Measurements from ENCODE around the gene ENDOV. TPM values are rescaled to one million over a fixed set of nuclear protein-coding genes. Genes with fewer than 3 reads are reported as not detected.

The ENDOV gene
- total and polyA plus RNA-seq, 2 donors (not counting 3 experiments of a cell fraction or from before 2014, with no cell fraction given) = 20.4 to 25.9 TPM

- H3K9me3 ChIP-seq (replicated peaks; ENCODE audit: control insufficient read depth, insufficient read depth, low read length) = no peaks in the 10 kb centered on the region
- no peak overlapping the region for H3K4me3 ChIP-seq (replicated peaks in 1 of 3; ENCODE audit: insufficient read depth in 1 of 3, low read depth in 1 of 3, low read length in 3 of 3)
- no peaks in the 10 kb centered on the region for H4K20me1 ChIP-seq (replicated peaks; ENCODE audit: control insufficient read depth, extremely low read depth, insufficient read depth, low read length)
- no peaks in the 10 kb centered on the region for H3K36me3 ChIP-seq (ENCODE audit: control insufficient read depth in 2 of 2, extremely low read depth in 1 of 2, insufficient read depth in 2 of 2, low read length in 2 of 2)
- no peaks in the 10 kb centered on the region for H3K27me3 ChIP-seq (ENCODE audit: control insufficient read depth in 2 of 2, insufficient read depth in 2 of 2, low read length in 2 of 2)
- CTCF ChIA-PET = no interaction called here
- no peaks in the 10 kb centered on the region for H3K9me1 ChIP-seq (replicated peaks; ENCODE audit: control insufficient read depth, extremely low read depth, insufficient read depth, low read length)
- dilution Hi-C loops (cut with MboI; ENCODE audit: extremely low pct_ligation_motif_present, low sequenced_read_pairs) = no loop called here
- no peak overlapping the region for H3K27ac ChIP-seq (ENCODE audit: insufficient read depth, low read depth, low read length)
- no peak for TF ChIP-seq MYC (IDR thresholded peaks at IDR 0.05; ENCODE audit: low read depth, low read length)
- TF ChIP-seq JUN (IDR thresholded peaks at IDR 0.05; ENCODE audit: borderline replicate concordance, insufficient read depth, insufficient read length, low read depth) = no peak
- TF ChIP-seq EZH2 (IDR thresholded peaks at IDR 0.05; ENCODE audit: borderline replicate concordance, low read depth, low read length, severe bottlenecking) = no peak
- TF ChIP-seq, protein P1, sequence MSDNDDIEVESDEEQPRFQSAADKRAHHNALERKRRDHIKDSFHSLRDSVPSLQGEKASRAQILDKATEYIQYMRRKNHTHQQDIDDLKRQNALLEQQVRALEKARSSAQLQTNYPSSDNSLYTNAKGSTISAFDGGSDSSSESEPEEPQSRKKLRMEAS (IDR thresholded peaks at IDR 0.05; ENCODE audit: insufficient read depth, insufficient read length) = no peak
- TF ChIP-seq, protein P2, sequence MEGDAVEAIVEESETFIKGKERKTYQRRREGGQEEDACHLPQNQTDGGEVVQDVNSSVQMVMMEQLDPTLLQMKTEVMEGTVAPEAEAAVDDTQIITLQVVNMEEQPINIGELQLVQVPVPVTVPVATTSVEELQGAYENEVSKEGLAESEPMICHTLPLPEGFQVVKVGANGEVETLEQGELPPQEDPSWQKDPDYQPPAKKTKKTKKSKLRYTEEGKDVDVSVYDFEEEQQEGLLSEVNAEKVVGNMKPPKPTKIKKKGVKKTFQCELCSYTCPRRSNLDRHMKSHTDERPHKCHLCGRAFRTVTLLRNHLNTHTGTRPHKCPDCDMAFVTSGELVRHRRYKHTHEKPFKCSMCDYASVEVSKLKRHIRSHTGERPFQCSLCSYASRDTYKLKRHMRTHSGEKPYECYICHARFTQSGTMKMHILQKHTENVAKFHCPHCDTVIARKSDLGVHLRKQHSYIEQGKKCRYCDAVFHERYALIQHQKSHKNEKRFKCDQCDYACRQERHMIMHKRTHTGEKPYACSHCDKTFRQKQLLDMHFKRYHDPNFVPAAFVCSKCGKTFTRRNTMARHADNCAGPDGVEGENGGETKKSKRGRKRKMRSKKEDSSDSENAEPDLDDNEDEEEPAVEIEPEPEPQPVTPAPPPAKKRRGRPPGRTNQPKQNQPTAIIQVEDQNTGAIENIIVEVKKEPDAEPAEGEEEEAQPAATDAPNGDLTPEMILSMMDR (IDR thresholded peaks at IDR 0.05; ENCODE audit: extremely low read depth in 1 of 2, insufficient read depth in 1 of 2, low read depth in 1 of 2, low read length in 2 of 2) = no peak
- TF ChIP-seq POLR2A (IDR thresholded peaks at IDR 0.05; ENCODE audit: low read depth, low read length) = no peak
- no peak for TF ChIP-seq FOS (IDR thresholded peaks at IDR 0.05; ENCODE audit: borderline replicate concordance, insufficient read depth, low read length)
- no peak for TF ChIP-seq GATA2 (IDR thresholded peaks at IDR 0.05; ENCODE audit: insufficient read depth, insufficient read length, low read depth, low read length)
- TF ChIP-seq POLR2AphosphoS5 (IDR thresholded peaks at IDR 0.05; ENCODE audit: insufficient read depth, low read depth, low read length) = no peak
- H3K4me2 ChIP-seq (ENCODE audit: insufficient read depth, low read length) = no peak overlapping the region
- FAIRE-seq (no peak), DNase-seq (ENCODE audit: low read depth, low spot score) (no peak)
- no peak overlapping the region for H2AFZ ChIP-seq (ENCODE audit: low read depth, low read length)
- H3K9ac ChIP-seq (replicated peaks; ENCODE audit: extremely low read depth, insufficient read depth, low read length) = no peak overlapping the region
- no peaks in the 10 kb centered on the region for H3K79me2 ChIP-seq (ENCODE audit: control insufficient read depth, insufficient read depth, low read length)
- POLR2A ChIA-PET = no interaction called here
- no TSS peak for BruUV-seq (replicated peaks)
- intact Hi-C loops (cut with micrococcal nuclease) = loop anchor here (1.0 kb wide), 1 partner anchor 13 kb away; no protein-coding TSS in a partner anchor
- H3K4me1 ChIP-seq (ENCODE audit: control insufficient read depth, extremely low read depth, insufficient read depth, low read length) = no peaks in the 10 kb centered on the region
These were observed 26.8 kb downstream of the ENDOV start for GRCh38 chr17:80441598-80442322.

Data from endothelial cell of umbilical vein (primary cell).